ENCODE measurements around the gene TMEM26. TPM values are rescaled to one million over a fixed set of nuclear protein-coding genes. Genes with fewer than 3 reads are reported as not detected.
A peak's percentile ranks its signal among the peaks of the same experiment; 100 is the strongest.

The TMEM26 gene
- total and polyA plus RNA-seq, 2 donors from 2014 or later = 1.2 to 1.6 TPM

GRCh38 chr10:61463035-61463909, 10.1 kb upstream of the TMEM26 start:
- intact Hi-C loops (cut with DNase I) = no loop called here
- Histone ChIP-seq H3K27ac (ENCODE audit: low read depth in 2 of 2, low read length in 2 of 2) (no peak overlapping the region), H3K9ac (ENCODE audit: low read length in 3 of 3) (no peak overlapping the region), H3K4me3 (ENCODE audit: low read length in 3 of 3) (no peak overlapping the region), H3K4me1 (ENCODE audit: control insufficient read depth in 2 of 3, insufficient read depth in 2 of 3, low read depth in 1 of 3, low read length in 3 of 3) (no peaks in the 10 kb centered on the region), H3K27me3 (ENCODE audit: control insufficient read depth, insufficient read depth, low read length) (no peaks in the 10 kb centered on the region), H3K36me3 (ENCODE audit: control insufficient read depth in 2 of 3, insufficient read depth in 3 of 3, low read length in 3 of 3) (no peaks in the 10 kb centered on the region), H3K9me3 (ENCODE audit: control insufficient read depth in 2 of 3, insufficient read depth in 1 of 3, low read length in 3 of 3) (no peaks in the 10 kb centered on the region)
- TF ChIP-seq, protein P1, sequence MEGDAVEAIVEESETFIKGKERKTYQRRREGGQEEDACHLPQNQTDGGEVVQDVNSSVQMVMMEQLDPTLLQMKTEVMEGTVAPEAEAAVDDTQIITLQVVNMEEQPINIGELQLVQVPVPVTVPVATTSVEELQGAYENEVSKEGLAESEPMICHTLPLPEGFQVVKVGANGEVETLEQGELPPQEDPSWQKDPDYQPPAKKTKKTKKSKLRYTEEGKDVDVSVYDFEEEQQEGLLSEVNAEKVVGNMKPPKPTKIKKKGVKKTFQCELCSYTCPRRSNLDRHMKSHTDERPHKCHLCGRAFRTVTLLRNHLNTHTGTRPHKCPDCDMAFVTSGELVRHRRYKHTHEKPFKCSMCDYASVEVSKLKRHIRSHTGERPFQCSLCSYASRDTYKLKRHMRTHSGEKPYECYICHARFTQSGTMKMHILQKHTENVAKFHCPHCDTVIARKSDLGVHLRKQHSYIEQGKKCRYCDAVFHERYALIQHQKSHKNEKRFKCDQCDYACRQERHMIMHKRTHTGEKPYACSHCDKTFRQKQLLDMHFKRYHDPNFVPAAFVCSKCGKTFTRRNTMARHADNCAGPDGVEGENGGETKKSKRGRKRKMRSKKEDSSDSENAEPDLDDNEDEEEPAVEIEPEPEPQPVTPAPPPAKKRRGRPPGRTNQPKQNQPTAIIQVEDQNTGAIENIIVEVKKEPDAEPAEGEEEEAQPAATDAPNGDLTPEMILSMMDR (IDR thresholded peaks at IDR 0.05; ENCODE audit: borderline replicate concordance, extremely low read depth, insufficient read depth) = no peak
- DNase-seq = peak in 1 of 5 donors; percentile 56
- FAIRE-seq = no peak

- Histone ChIP-seq H3K4me1 (ENCODE audit: control insufficient read depth in 2 of 3, insufficient read depth in 2 of 3, low read depth in 1 of 3, low read length in 3 of 3) (peaks cover 0 to 9% (median 7%) of the 10 kb centered on the region in 3 donors), H3K27me3 (ENCODE audit: control insufficient read depth, insufficient read depth, low read length) (no peaks in the 10 kb centered on the region), H3K9ac (ENCODE audit: low read length in 3 of 3) (no peak overlapping the region), H3K4me3 (ENCODE audit: low read length in 3 of 3) (no peak overlapping the region), H3K36me3 (ENCODE audit: control insufficient read depth in 2 of 3, insufficient read depth in 3 of 3, low read length in 3 of 3) (no peaks in the 10 kb centered on the region), H3K9me3 (ENCODE audit: control insufficient read depth in 2 of 3, insufficient read depth in 1 of 3, low read length in 3 of 3) (no peaks in the 10 kb centered on the region), H3K27ac (ENCODE audit: low read depth in 2 of 2, low read length in 2 of 2) (no peak overlapping the region)
- DNase-seq (no peak), FAIRE-seq (no peak)
- intact Hi-C loops (cut with DNase I) = no loop called here
- TF ChIP-seq, protein P1 (IDR thresholded peaks at IDR 0.05; ENCODE audit: borderline replicate concordance, extremely low read depth, insufficient read depth) = no peak
Measured at GRCh38 chr10:61460835-61461234, 7.7 kb upstream of the TMEM26 start.

DNA sequence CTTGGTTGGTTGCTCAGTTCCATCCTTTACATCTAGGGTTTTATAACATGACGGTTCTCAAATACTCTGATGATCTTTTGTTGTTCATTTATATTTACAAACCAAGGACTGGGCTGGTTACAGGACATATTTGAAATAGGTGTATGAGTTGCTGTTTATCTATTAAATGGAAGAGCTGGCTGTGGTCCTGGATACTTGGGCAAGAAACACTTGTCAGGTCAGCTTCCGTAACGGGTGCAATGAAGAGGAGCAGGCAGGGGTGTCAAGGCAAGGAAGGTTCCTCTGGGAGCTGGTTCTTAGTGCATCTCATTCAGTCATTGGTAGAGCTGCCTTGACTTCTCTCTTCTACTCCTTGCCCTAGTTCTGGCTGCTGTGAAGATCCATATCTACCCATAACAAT, 4.8 kb upstream of the TMEM26 start:
- intact Hi-C loops (cut with DNase I) = no loop called here

More for the DNA sequence above, 4.8 kb upstream of the TMEM26 start:
- peaks cover 0 to 10% (median 7%) of the 10 kb centered on the region in 3 donors for H3K4me1 ChIP-seq (ENCODE audit: control insufficient read depth in 2 of 3, insufficient read depth in 2 of 3, low read depth in 1 of 3, low read length in 3 of 3)
- no peaks in the 10 kb centered on the region for H3K27me3 ChIP-seq (ENCODE audit: control insufficient read depth, insufficient read depth, low read length)
- H3K27ac ChIP-seq (ENCODE audit: low read depth in 2 of 2, low read length in 2 of 2) = no peak overlapping the region
- H3K9me3 ChIP-seq (ENCODE audit: control insufficient read depth in 2 of 3, insufficient read depth in 1 of 3, low read length in 3 of 3) = no peaks in the 10 kb centered on the region
- H3K9ac ChIP-seq (ENCODE audit: low read length in 3 of 3) = no peak overlapping the region
- DNase-seq = no peak
- no peak overlapping the region for H3K4me3 ChIP-seq (ENCODE audit: low read length in 3 of 3)
- TF ChIP-seq, protein P1 (IDR thresholded peaks at IDR 0.05; ENCODE audit: borderline replicate concordance, extremely low read depth, insufficient read depth) = no peak
- no peaks in the 10 kb centered on the region for H3K36me3 ChIP-seq (ENCODE audit: control insufficient read depth in 2 of 3, insufficient read depth in 3 of 3, low read length in 3 of 3)
- no peak for FAIRE-seq
